Ovary (tissue), 9 donors: ENCODE data around the gene CIZ1. TPM values are rescaled to one million over a fixed set of nuclear protein-coding genes. Genes with fewer than 3 reads are reported as not detected.

ENCODE experiments used
- DNase-seq, 5 donors: peaks; one replicate each; pipeline ENCODE4 v3.0.0-alpha.2; 2019 to 2020
- H3K27ac ChIP-seq, 2 donors: fragments of 200-600 bp; one replicate each; pipeline versions ENCODE4 v1.5.1 to v1.8.0; 2019 to 2022
- H3K27me3 ChIP-seq: fragments of 200-600 bp; one replicate; pipeline ENCODE4 v1.8.0; 2022
- H3K36me3 ChIP-seq: fragments of 200-600 bp; sonication (generic); one replicate; pipeline ENCODE4 v1.5.1; 2019
- H3K4me1 ChIP-seq: one replicate; pipeline ENCODE4 v1.8.1; 2013; ENCODE audit warnings: mild to moderate bottlenecking, moderate library complexity; ENCODE audit not compliant: insufficient read depth
- H3K4me3 ChIP-seq: fragments of 200-600 bp; sonication (generic); one replicate; pipeline ENCODE4 v1.5.1; 2017
- H3K9me3 ChIP-seq, 2 donors: fragments of 200-600 bp in 1 of 2; sonication (generic) in 1 of 2; one replicate each; pipeline versions ENCODE4 v1.5.1 to v1.8.1; 2013 to 2019; ENCODE audit warnings: mild to moderate bottlenecking in 1 of 2, moderate library complexity in 1 of 2
- EP300 ChIP-seq: sonication (generic); formaldehyde crosslinking; IDR thresholded peaks from one replicate; pipeline ENCODE4 v1.6.1; 2017; ENCODE audit warnings: antibody characterized with exemption
- POLR2A ChIP-seq: fragments of 450-650 bp; IDR thresholded peaks from one replicate; pipeline ENCODE4 v1.6.1; 2017; ENCODE audit warnings: antibody characterized with exemption, mild to moderate bottlenecking, moderate library complexity
- WGBS, 3 donors: extraction: QIAGEN DNeasy Blood & Tissue Kit in 1 of 3; methylation state at CpG; one replicate each; pipeline versions ENCODE4 v1.1.5 to v1.1.7; 2013 to 2017; 5-methylcytosine and 5-hydroxymethylcytosine counted together
- intact Hi-C, 4 donors: fragments of 100-400 bp; cut with DNase I; formaldehyde crosslinking; loops; one replicate each; pipeline versions ENCODE4 v1.11.0 to v1.15.1; 2022 to 2023
- polyA plus RNA-seq, 2 donors: library from polyadenylated mRNA; stranded (reverse); fragments of 200-250 nt in 1 of 2; fragments of 350-450 nt in 1 of 2; fragmentation: Illumina TruSeq in 1 of 2; extraction: RNeasy Lipid Tissue Mini Kit (QIAGEN cat#74804) in 1 of 2; gene quantifications; one replicate each; pipeline ENCODE4 v1.2.3, GENCODE V29; 2013 to 2014
- total RNA-seq, 7 donors: library from RNA; depleted of rRNA in 2 of 7; stranded (reverse); fragments of >200 nt in 2 of 7; fragmentation: NEBNext Ultra II Directional in 3 of 7; extraction: Animal tissue kit (Norgen Biotek cat#: 25700) in 3 of 7; gene quantifications; one replicate each; pipeline versions ENCODE4 v1.1.0 to v1.2.4, GENCODE V29; 2016 to 2023
- TF ChIP-seq, protein P1 (sequence below), 3 donors: fragments of 450-650 bp in 2 of 3; fragments of 200-600 bp in 1 of 3; IDR thresholded peaks; one replicate each; pipeline versions ENCODE4 v1.5.1 to v1.8.0; 2016 to 2022; ENCODE audit warnings: antibody characterized with exemption in 3 of 3, mild to moderate bottlenecking in 1 of 3
- donor health status: DM: no; HTN: no; CAD: no; lungs with moderate emphysema.
- donor health status: DM: no; HTN: no; CAD: no.
- donor health status: Bipolar disorder and iron deficiency.
- donor health status: DM: yes; HTN: yes; CAD: no.
- donor health status: DM: no; HTN: no; CAD: no.
- donor health status: DM: yes; HTN: yes; CAD: no.

CIZ1 gene
- total and polyA plus RNA-seq, 9 donors: 53.1 to 185 (median 138) TPM

DNA sequence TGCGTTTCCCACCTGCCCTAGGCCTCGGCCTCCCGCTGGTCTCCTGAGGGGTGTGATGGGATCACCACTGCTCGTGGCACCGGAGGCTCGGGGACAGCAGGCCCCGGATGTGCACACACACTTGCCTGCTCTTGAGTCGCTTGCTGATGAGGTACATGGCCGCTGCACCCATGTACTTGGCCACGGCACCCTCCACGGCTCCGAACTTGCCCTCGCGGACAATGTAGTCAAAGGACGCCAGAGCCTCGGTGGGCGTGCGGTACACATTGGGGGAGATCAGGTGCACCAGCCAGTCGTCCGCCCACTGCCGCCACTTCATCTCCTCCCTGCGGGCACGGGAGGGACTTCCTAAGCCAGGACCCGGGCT is 68.6 kb downstream of the CIZ1 start:
- Histone ChIP-seq H3K9me3 (no peaks in the 10 kb centered on the region), H3K36me3 (no peaks in the 10 kb centered on the region), H3K4me3 (no peak overlapping the region), H3K4me1 (peaks cover 6% of the 10 kb centered on the region), H3K27ac (no peak overlapping the region), H3K27me3 (no peaks in the 10 kb centered on the region)
- 90 to 92% (median 90%) methylated on average over 24 of the region's 24 CpGs for WGBS, 3 donors
- no peak for TF ChIP-seq EP300
- intact Hi-C loops: no loop called here
- peak in 2 of 5 donors; percentile 31 to 36 for DNase-seq

DNA sequence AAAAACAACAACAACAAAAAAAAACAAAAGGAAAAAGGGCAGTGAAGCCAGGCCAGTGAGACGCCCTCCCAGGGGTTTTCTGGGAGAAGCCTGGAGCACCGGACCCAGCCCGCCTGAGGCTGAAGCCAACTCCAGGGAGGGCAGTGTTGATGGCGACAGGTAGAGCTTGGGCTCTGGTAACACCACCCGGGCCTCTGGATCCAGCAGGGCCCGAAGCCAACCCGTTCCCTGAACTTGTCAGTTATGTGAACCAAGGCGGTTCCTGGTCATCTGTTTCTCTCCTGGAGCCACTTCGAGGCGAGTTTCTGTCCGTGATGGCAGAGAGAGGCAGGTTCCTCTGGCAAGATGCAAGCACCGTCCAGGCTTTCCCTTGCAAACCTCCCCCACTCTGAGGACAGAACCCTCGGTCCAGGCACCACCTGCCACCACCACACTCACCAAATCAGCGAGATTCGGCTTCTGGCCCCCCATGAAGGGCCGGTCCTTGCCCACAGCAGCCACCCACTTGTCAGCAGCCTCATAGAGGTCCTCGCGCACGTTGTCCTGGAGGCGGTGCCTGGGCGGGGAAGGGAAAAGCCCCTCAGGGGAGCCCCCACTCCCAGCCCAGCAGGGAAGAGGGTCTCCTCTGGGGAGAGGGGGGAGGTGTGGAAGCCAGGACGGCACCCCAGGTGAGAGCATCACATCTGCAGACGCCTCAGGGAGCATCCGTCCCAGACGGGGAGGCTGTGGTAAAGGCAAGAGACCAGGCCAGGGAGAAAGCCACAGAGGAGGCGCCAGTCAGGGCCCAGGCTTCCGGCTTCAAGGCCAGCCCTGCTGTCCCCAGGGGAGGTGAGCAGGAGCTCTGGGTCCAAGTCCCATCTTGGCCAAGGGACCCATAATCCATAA is 69.2 kb downstream of the CIZ1 start:
- Histone ChIP-seq H3K36me3 (no peaks in the 10 kb centered on the region), H3K9me3 (no peaks in the 10 kb centered on the region), H3K27ac (no peak overlapping the region), H3K27me3 (no peaks in the 10 kb centered on the region), H3K4me3 (no peak overlapping the region), H3K4me1 (peaks cover 8% of the 10 kb centered on the region)
- WGBS, 3 donors: 82 to 90% (median 84%) methylated on average over 27 of the region's 27 CpGs
- intact Hi-C loops: no loop called here
- DNase-seq: peak in 2 of 5 donors; percentile 25 to 36
- TF ChIP-seq EP300 (no peak), POLR2A (no peak)
- TF ChIP-seq, protein P1, sequence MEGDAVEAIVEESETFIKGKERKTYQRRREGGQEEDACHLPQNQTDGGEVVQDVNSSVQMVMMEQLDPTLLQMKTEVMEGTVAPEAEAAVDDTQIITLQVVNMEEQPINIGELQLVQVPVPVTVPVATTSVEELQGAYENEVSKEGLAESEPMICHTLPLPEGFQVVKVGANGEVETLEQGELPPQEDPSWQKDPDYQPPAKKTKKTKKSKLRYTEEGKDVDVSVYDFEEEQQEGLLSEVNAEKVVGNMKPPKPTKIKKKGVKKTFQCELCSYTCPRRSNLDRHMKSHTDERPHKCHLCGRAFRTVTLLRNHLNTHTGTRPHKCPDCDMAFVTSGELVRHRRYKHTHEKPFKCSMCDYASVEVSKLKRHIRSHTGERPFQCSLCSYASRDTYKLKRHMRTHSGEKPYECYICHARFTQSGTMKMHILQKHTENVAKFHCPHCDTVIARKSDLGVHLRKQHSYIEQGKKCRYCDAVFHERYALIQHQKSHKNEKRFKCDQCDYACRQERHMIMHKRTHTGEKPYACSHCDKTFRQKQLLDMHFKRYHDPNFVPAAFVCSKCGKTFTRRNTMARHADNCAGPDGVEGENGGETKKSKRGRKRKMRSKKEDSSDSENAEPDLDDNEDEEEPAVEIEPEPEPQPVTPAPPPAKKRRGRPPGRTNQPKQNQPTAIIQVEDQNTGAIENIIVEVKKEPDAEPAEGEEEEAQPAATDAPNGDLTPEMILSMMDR (IDR thresholded peaks at IDR 0.05): no peak

DNA sequence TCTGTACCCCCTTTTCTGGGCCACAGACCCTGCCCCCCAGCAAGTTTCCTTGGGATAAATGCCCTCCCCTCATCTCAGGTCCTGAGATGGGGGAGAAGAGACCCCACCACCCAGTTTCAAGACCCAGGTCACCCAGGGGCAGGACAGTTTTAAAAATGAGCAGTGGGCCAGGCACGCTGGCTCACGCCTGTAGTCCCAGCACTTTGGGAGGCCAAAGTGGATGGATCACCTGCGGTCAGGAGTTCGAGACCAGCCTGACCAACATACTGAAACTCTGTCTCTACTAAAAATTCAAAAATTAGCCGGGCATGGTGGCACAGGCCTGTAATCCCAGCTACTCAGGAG is 69.9 kb downstream of the CIZ1 start:
- Histone ChIP-seq H3K36me3 (no peaks in the 10 kb centered on the region), H3K9me3 (no peaks in the 10 kb centered on the region), H3K27me3 (no peaks in the 10 kb centered on the region), H3K27ac (no peak overlapping the region), H3K4me1 (peaks cover 8% of the 10 kb centered on the region), H3K4me3 (no peak overlapping the region)
- DNase-seq: peak in 1 of 5 donors; percentile 12
- 90 to 94% (median 94%) methylated on average over 5 of the region's 5 CpGs for WGBS, 3 donors
- intact Hi-C loops: no loop called here
- TF ChIP-seq, protein P1 (IDR thresholded peaks at IDR 0.05): no peak
- TF ChIP-seq EP300 (no peak), POLR2A (no peak)

DNA sequence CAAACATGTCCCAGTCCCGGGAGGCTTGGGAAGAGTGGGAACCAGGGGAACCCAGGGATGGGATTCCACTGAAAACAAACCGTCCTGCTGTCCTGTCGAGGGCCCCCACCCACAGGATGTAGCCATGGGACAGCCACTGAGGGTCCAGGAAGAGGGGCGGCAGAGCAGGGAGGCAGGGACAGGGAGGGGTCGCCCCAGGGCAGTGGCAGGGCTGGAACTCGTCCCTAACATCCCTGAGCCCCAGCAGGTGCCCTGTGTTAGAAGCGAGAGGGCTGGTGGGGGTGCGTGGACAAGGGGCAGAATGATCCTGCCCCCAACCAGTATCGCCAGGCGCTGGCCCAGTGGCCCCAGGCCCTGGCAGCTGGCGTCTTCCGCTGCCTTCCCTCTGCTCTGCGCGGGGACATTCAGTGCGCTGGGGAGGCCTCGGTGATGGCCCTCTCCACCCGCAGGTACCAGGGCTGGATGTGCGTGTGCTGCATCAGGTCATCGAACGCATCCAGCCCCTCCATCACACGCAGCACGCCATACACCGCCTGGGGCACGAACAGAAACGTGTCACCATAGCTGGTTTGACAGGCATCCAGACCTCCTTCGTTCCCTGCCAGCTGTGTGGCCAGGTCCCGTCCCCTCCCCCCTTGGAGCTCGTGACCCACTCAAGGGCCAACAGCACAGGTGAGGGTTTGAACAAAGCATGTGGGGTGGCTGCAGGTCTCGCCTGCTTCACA is 70.5 kb downstream of the CIZ1 start:
- H3K27me3 ChIP-seq: no peaks in the 10 kb centered on the region
- H3K9me3 ChIP-seq: no peaks in the 10 kb centered on the region
- WGBS, 3 donors: 78 to 81% (median 81%) methylated on average over 29 of the region's 29 CpGs
- intact Hi-C loops: no loop called here
- no peak overlapping the region for H3K4me3 ChIP-seq
- TF ChIP-seq, protein P1 (IDR thresholded peaks at IDR 0.05): no peak
- TF ChIP-seq EP300 (no peak), POLR2A (no peak)
- H3K4me1 ChIP-seq: peaks cover 4% of the 10 kb centered on the region
- H3K36me3 ChIP-seq: no peaks in the 10 kb centered on the region
- peak in 3 of 5 donors; percentile 17 to 34 (median 30) for DNase-seq
- no peak overlapping the region for H3K27ac ChIP-seq
